Sigmoid colon (tissue), 4 donors: ENCODE results near the gene SRP68.

Experiments
- CTCF ChIP-seq, 4 experiments: fragments of 450-650 bp in 3 of 4; fragments of 200-600 bp in 1 of 4; IDR thresholded peaks; one replicate each; pipeline ENCODE4 v1.5.1; 2016 to 2019; ENCODE audit warnings: antibody characterized with exemption in 4 of 4, mild to moderate bottlenecking in 3 of 4, moderate library complexity in 2 of 4
- EP300 ChIP-seq, 4 donors: sonication (generic); formaldehyde crosslinking; IDR thresholded peaks; one replicate each; pipeline ENCODE4 v1.6.1; 2017; ENCODE audit warnings: antibody characterized with exemption in 4 of 4
- POLR2A ChIP-seq, 2 donors: fragments of 450-650 bp; IDR thresholded peaks; one replicate each; pipeline ENCODE4 v1.6.1; 2016; ENCODE audit warnings: antibody characterized with exemption in 2 of 2, mild to moderate bottlenecking in 2 of 2, moderate library complexity in 2 of 2
- POLR2AphosphoS5 ChIP-seq, 4 donors: sonication (generic); formaldehyde crosslinking; IDR thresholded peaks; one replicate each; pipeline ENCODE4 v1.6.1; 2017; ENCODE audit warnings: antibody characterized with exemption in 4 of 4

- no peak for TF ChIP-seq POLR2AphosphoS5 (IDR thresholded peaks at IDR 0.05)
- TF ChIP-seq CTCF (IDR thresholded peaks at IDR 0.05), result peak in 1 of 4 experiments; percentile 9
- TF ChIP-seq EP300 (IDR thresholded peaks at IDR 0.05), result no peak
- no peak for TF ChIP-seq POLR2A (IDR thresholded peaks at IDR 0.05)
These were observed 40.1 kb downstream of the SRP68 start for GRCh38 chr17:76032073-76032779.
